GM21576 (cell line): ENCODE data around the gene APLP2.

Source experiments
- ATAC-seq: cut with Tn5 transposase; IDR thresholded peaks from one replicate; pipeline ENCODE4 v1.9.1; 2021; ENCODE audit warnings: mild to moderate bottlenecking, moderate library complexity; ENCODE audit not compliant: unreplicated experiment

The APLP2 gene

DNA sequence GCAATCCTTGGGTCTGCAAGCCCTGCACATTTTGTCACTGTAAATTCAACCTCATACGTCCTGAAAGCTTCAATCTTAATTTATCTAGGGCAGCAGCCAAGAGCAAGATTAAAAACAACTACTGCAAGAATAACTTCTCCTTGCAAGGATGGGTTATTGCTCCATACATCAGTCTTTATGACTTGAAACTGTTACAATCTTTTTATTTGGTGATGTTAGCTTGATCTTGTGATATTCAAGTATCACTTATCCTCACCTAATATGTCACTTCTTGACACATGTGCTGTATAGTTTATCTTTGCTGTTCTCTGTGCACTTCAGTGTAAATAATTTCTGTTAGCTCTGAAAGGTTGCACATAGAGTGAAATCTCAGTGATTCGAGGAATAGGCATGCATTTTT, 14.7 kb upstream of the APLP2 start:
- no peak for ATAC-seq

DNA sequence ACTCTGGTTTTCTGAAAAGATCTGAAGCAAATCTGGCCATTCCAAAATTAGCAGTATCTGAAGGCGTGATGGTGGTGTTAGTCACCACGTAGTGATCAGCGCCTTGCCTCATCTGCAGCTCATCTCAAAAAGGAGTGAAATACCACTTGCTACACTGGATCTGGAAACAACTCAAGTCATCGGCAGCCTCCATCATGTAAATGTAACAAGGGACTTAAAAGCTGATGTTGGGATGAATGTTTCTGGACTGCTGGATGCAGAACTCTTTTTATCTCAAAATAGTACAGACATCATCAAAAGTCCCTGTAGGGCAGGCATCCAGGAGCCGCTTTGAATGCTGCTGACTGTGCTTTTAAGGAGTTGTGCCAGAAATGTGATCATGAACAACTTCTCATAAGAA, 14.1 kb upstream of the APLP2 start:
- ATAC-seq: no peak

DNA sequence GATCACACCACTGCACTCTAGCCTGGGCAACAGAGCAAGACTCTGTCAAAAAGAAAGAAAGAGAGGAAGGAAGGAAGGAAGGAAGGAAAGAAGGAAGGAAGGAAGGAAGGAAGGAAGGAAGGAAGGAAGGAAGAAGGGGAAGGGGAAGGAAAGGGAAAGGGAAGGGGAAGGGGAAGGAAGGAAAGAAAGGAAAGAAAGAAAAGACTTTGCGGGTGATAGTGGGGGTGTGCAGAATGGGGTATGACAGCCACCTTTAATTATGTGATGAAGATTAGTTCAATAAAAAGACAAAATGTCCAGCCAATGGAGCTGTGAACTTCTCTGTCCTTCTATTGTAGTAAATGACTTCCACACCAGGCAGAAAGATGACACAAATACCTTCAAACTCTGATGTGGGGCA, 8.7 kb upstream of the APLP2 start:
- ATAC-seq: no peak

DNA sequence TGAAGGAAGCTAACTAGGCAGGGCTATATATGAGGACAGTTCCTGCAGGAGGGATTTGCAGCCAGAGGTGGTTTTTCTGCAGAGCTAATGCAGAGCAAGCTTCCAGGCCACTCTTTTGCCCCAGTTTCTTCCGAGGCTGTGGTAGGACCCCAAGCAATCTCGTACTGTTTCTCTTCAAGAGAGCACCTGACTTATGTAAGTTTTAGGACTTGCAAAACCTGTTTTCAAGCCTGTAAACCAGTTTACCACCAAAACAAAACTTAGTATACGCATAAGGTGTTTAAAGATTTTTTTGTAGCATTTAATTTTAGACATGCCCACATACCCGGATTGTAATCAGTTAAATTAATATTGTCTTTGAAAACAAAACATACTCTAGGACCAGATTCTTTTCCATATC, 7.7 kb upstream of the APLP2 start:
- no peak for ATAC-seq

DNA sequence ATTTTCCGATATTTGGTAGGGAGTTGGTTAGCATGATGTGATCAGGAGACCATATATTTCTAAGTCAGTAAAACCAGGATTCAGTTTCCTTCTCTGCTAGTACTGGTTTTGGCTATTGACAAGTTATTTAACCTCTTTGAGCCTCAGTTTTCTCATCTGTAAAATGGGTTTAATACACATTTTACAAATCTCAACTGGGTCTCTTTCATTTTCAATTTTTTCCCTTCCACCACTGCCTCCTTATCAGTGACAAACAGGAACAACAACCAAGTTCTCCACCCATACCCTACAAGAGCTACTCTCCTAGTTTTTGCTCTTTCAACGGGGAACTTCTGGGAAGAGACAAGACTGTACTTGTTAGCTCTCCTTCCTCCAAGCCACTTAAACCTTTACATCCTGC, 6.2 kb upstream of the APLP2 start:
- no peak for ATAC-seq

DNA sequence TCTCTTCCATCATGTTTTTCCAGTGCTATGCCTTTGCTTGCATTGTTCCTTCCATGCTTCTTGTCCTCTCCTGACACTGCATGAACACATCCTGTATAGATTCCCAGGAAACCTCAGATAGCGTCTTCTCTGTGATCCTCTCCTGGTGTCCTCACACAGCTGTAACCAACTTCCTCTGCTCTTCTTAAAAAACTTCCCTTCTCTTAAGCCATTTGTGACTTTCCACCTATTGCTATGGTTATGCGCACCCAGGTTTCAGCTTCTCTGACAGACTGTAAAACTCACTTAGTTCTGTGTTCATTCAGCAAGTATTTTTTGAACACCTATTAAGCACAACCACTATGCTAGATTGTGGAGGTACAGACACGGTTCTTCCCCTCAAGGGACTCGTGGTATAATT, 5.1 kb upstream of the APLP2 start:
- no peak for ATAC-seq

DNA sequence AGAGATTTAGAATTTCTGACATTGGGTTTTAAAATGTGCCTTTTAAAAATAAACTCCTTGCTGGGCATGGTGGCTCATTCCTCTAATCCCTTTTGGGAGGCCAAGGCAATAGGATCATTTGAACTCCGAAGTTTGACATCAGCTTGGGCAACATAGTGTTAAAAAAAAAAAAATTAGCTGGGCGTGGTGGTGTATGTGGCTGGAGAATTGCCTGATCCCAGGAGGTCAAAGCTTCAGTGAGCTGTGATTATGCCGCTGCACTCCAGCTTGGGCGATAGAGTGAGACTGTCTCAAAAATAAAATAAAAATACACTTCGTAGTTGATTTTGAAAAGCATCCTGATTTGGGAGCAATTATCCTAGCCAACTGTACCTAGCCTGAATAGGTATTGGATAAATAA, 3.4 kb upstream of the APLP2 start:
- ATAC-seq: no peak

DNA sequence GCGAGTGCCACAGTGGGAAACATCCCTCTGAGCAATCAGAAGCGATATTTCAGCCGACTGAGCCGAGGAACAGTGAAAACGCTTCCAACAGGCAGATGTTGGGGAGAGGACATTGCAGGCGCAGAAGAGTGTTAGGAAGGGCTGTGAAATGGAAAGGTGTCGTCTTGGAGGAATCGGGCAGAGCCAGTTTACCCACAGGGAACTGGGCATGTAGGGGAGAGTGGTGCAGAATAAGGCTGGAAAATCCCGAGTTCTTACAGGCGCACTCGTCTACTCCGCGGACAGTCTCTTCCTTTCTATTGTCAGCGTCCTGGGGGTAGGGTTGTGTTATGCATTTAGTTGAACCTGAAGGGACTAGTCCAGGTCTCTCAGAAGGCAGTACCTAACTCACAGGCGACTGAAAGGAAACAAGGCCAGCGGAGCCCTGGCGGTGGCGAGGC, 1.1 kb upstream of the APLP2 start:
- no peak for ATAC-seq

DNA sequence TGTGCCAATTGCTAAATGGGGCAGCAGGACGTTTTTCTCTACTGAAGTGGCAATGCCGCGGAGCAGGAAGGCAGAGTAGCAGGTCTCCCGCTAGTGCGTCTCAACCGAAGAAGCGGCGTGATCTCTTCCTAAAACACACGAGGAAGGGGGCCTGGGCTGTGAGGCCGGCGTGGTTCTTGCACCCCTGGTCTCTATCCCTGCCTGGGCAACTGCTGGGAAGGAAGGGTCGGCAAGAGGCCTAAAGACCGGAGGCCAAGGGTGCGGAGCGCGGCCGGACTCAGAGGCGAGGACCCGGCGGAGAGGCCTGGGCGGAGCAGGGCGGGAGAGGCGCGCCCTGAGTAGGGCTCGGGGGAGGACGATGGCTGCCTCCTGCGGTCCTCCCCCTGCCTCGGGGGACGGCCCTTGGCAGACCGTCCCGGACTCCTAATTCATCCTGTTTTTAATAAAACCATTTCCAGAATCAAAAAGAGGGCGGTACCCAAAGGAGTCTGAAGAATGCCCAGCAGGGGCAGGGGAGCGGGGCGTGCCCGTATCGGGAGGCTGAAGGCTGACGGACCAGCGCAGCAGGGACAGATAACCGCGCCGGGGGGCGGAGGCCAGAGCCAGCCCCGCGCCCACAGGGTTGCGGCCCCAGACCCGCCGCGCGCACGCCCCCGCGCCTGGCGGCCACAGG, 572 bp upstream of the APLP2 start:
- ATAC-seq: peak; percentile 25

DNA sequence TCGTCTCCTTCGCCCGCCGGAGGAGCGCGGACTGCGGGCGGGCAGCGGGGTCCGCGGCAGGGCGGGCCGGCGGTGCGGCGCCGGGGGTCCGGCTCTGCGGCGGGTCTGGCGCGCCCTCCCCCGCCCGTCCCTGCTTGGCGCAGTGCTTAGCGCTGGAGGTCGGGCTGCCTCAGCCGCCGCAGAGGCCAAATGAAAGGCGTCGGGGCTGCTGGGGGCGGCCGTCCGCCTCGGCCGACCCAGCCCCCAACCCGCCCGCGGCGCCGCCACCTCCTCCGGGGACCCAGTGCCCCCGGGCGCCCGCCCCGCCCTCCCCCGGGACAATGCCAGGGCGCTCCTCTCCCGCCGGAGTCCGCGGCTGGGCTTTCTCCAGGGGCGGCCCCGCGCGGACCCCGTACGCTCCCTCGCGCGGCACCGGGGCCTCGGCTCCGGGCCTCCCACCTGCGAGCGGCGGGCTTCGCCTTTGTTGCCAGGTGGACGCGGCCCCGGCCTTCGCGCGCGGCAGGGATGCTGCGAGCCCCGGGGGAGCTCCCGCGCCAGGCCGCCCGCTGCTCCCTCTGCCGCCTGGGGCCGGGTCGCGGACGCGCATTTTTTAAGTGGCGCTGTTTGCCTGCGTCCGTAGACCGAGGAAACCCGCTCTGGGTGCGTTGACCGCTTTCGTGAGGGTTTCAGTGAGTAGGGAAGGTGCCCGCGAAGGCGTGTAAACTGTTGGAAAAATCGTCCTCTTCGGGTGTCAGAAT, 583 bp downstream of the APLP2 start:
- peak; percentile 24 for ATAC-seq

DNA sequence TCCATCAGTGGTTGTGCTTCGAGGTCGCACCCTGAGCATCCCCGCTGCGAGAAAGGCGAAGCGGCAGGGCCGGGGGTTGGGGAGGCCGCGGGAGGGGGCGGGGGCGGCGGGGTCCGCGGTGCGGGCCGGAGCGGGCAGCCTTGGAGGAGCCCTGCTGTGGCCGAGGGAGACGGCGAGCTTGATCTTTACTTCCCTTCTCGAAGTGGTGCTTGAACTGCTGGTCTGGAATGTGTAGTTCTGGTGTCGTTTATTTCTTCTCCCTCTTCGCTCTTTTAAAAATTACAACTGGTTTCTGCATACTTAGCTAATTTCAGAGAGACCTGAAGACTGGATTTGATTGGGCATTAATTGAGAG, 1.1 kb downstream of the APLP2 start:
- ATAC-seq: no peak

DNA sequence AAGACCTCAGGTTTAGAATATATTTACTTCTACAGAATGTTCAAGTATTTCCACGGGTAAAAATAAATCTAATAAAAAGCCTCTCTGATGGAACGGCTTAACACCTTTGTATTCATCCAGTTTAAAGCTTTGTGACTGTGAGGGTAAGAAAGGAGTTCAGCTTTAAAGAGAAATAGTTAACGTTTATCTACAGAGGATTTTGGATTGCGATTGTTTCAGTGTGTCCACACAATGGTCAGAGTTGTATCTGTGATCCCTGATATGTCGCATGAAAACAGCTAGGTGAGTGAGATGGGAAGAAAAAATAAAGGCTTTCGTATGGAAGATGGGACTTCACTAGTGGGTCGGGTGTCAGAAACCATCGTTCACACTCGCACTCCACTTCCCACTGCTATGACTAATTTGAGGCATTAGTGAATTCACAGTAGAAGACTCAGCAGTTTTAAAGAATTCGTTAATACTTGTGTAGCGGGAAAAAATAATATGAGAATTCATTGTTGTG, 1.6 kb downstream of the APLP2 start:
- ATAC-seq: no peak

DNA sequence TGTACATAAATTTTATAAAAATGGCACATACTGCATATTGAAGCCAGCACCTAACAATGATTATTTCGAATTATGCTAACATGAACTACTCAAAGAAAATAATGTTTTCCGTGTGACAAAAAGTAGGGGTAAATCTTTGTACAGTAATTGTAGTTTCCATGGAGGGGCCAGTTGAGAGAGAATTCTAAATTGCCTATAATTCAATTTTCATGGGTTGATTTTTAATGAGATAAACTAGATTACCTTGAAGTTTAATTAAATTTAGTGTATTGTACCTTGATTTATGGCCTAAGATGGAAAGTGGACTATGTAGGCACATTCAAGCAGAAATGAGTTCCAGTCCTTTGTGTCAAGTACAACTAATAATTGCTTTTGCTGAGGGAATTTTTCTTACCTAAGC, 5.0 kb downstream of the APLP2 start:
- ATAC-seq: no peak

DNA sequence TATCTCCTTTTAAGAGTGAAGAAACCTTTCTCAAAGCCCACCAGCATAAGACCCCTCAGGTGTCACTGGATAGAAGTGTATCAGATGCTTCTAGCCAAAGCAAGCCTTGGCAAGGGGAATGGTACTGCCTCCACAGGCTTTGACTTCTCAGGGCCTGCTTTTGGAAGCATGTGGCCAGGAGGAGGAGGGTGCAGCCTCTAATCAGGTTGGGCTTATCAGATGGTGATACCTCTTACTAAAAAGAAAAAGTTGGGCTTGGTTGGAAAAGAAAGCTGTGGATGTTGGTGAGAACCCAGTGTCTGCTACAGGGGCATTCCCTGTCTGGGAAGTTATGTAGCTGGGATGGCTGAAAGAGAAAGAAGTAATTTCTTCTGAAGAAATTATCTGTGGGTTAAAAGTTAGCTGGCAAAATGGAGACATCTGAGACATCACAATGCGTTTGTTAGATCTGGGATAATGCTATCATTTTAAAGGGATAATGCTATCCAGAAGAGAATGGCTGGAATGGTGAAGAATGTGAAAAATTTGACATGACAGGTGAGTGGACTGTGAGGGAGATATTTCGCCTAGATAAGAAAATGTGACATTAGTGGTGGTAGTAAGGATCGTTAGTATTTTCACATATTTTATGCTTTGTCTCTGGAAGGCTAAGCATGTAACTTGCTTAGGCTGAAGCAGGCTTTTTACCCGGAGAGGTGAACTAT, 7.2 kb downstream of the APLP2 start:
- no peak for ATAC-seq

DNA sequence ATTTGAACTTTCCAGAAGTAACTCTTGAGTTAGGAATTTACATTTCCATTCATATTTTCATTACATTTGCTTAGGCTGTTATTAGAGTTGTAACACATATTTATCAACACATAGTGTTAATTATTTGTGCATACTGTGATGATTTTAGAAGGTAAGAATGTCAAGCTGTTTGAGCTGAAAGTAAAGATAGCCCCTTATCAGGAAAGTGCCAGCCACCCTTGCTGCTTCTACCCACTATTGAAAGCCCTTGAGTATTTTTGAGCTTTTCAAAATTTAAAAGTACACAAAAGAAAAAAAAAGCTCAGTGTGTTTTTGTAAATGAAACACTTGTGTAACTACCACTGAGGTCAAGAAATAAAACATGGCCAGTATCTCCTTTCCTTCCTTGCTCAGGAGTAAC, 8.0 kb downstream of the APLP2 start:
- no peak for ATAC-seq

DNA sequence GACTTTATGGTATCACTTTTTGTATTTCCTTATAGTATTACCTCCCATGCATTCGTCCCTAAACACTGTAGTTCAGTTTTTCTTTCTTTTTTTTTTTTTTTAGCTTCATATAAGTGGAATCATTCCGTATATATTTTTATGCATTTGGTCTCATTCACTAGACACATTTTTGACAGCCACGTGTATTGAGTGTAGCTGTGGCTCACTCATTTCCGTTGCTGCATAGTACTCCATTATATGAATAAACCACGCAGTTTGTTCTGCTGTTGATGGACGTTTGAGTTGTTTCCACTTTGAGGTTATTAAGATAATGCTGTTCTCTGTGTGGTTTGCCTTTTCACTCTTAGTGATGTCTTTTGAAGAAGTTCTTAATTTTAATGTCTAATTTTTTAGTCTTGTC, 8.4 kb downstream of the APLP2 start:
- no peak for ATAC-seq

DNA sequence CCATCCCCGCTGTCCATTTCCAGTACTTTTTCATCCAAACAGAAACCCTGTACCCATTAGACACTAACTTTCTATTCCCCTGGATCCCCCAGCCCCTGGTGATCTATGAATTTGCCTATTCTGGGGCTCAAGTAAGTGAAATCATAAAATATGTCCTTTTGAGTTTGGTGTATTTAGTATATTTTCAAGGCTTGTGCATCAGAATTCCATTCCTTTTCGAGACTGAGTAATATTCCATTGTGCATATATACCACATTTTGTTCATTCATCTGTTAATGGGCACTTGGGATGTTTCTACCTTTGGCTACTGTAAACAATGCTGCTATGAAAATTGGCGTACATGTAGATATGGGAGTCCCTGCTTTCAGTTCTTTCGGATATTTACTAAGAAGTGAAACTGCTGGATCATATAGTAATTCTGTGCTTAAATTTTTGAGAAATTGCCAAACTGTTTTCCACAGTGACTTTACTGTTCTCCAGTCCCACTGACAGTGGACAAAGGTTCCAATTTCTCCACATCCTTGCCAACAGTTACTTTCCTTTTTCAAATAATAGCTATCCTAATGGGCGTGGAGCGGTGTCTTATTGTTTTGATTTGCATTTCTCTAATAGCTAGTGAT, 16.1 kb downstream of the APLP2 start:
- ATAC-seq: no peak

DNA sequence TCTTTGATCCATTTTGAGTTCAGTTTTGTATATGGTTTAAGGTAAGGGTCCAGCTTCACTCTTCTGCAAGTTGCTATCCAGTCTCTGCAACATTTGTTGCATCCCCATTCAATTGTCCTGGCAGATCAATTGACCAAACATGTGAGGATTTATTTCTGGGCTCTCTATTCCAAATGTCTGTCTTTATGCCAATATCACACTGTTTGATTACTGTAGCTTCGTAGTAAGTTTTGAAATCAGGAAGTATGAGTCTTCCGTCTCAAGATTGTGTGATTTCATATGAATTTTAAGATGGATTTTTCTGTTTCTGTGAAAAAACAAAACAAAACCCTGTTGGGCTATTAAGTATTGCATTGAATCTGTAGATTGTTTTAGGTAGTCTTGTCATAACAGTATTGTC, 17.0 kb downstream of the APLP2 start:
- no peak for ATAC-seq

DNA sequence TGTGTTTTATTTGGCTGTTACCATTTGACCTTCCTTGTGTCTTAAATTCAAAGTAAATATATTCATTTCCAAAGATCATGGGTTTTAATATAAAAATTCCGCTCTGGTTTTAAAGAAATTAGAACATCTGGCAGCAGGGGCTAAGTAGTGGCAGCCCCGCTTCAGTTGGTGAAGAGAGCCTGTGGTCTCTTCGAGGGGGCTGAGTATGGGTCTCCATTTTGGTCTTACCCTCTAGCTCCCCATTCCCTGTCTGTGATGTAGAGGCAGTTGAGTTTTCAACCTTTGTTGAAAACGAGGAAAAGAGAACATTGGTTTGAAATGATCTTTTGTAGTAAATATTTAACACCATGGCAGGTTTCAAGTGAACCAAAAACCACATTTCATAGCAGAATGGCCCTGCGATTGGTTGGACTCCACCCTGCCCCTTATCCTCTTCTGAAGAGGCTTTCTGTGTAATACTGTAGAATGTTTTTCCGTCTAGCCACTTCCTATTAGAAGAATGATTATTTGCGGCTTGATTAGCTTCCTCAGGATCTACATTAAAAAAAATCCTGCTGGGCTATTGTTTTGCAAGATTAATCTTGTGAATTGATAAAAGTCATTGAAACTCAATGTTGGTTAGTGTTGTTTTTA, 17.7 kb downstream of the APLP2 start:
- ATAC-seq: no peak

DNA sequence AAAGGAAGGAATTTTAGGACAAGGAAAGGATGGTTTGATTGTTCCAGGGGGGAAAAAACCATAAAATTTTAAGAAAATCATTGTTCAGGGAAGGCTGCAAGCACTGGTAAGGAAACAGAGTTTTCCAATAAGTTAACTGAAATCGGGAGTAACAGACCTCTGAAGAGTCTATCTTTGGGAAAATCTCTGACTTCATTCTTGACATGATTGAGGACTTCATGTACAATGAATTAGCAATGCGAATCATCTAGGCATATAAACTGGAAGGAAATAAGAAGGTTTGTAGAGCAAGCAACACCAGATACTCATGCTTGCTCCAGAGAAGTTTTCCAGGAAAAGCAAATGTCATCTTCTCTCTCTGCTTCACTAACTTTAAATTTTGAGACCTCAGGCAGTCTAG, 18.5 kb downstream of the APLP2 start:
- ATAC-seq: no peak
